Sigmoid colon (tissue), 7 donors: ENCODE data around the gene FAM50A. TPM values are rescaled to one million over a fixed set of nuclear protein-coding genes. Genes with fewer than 3 reads are reported as not detected.
A peak's percentile ranks its signal among the peaks of the same experiment; 100 is the strongest.

ENCODE experiments used
- DNase-seq: peaks from one replicate; pipeline ENCODE4 v3.0.0-alpha.2; 2019
- H3K27ac ChIP-seq, 4 donors: fragments of 200-600 bp; sonication (generic); one replicate each; pipeline ENCODE4 v1.5.1; 2016 to 2019; ENCODE audit warnings: mild to moderate bottlenecking in 1 of 4
- H3K27me3 ChIP-seq, 3 donors: fragments of 200-600 bp; sonication (generic); one replicate each; pipeline ENCODE4 v1.5.1; 2019; ENCODE audit warnings: mild to moderate bottlenecking in 1 of 3
- H3K36me3 ChIP-seq, 4 donors: fragments of 200-600 bp; sonication (generic); one replicate each; pipeline ENCODE4 v1.5.1; 2016 to 2019
- H3K4me1 ChIP-seq, 4 donors: fragments of 200-600 bp; sonication (generic); one replicate each; pipeline ENCODE4 v1.5.1; 2017 to 2019
- H3K4me3 ChIP-seq, 4 donors: fragments of 200-600 bp; sonication (generic); one replicate each; pipeline ENCODE4 v1.5.1; 2017 to 2019; ENCODE audit warnings: mild to moderate bottlenecking in 2 of 4, moderate library complexity in 1 of 4
- H3K9me3 ChIP-seq, 4 donors: fragments of 200-600 bp in 3 of 4; sonication (generic) in 3 of 4; one replicate each; pipeline versions ENCODE4 v1.5.1 to v1.6.1; 2013 to 2019
- EP300 ChIP-seq, 4 donors: sonication (generic); formaldehyde crosslinking; IDR thresholded peaks; one replicate each; pipeline ENCODE4 v1.6.1; 2017; ENCODE audit warnings: antibody characterized with exemption in 4 of 4
- POLR2A ChIP-seq, 2 donors: fragments of 450-650 bp; IDR thresholded peaks; one replicate each; pipeline ENCODE4 v1.6.1; 2016; ENCODE audit warnings: antibody characterized with exemption in 2 of 2, mild to moderate bottlenecking in 2 of 2, moderate library complexity in 2 of 2
- POLR2AphosphoS5 ChIP-seq, 4 donors: sonication (generic); formaldehyde crosslinking; IDR thresholded peaks; one replicate each; pipeline ENCODE4 v1.6.1; 2017; ENCODE audit warnings: antibody characterized with exemption in 4 of 4
- WGBS, 2 donors: extraction: QIAGEN DNeasy Blood & Tissue Kit; methylation state at CpG; one replicate each; pipeline ENCODE4 v1.1.7; 2013; 5-methylcytosine and 5-hydroxymethylcytosine counted together
- intact Hi-C: fragments of 100-400 bp; cut with DNase I; formaldehyde crosslinking; loops from one replicate; pipeline ENCODE4 v1.15.1; 2023
- polyA plus RNA-seq, 3 donors: library from polyadenylated mRNA; stranded (reverse); fragments of 200-250 nt; gene quantifications; one replicate each; pipeline ENCODE4 v1.2.3, GENCODE V29; 2013
- total RNA-seq, 4 donors: library from RNA; depleted of rRNA; stranded (reverse); fragments of >200 nt; gene quantifications; one replicate each; pipeline ENCODE4 v1.1.0, GENCODE V29; 2016
- TF ChIP-seq, protein P1 (sequence below), 4 experiments: fragments of 450-650 bp in 3 of 4; fragments of 200-600 bp in 1 of 4; IDR thresholded peaks; one replicate each; pipeline ENCODE4 v1.5.1; 2016 to 2019; ENCODE audit warnings: antibody characterized with exemption in 4 of 4, mild to moderate bottlenecking in 3 of 4, moderate library complexity in 2 of 4
- donor health status: healthy with polysubstance abuse.
- donor health status: Bipolar disorder and iron deficiency.
- donor health status: healthy.

The FAM50A gene
- total and polyA plus RNA-seq, 7 donors = 40.5 to 85.1 (median 61.9) TPM

GRCh38 chrX:154457491-154458115 is 13.7 kb downstream of the FAM50A start:
- no peak for DNase-seq
- intact Hi-C loops = loop anchor here (2.0 kb wide), 1 partner anchor 19 kb away; no protein-coding TSS in a partner anchor
- peaks cover 0 to 15% (median 11%) of the 10 kb centered on the region in 4 donors for H3K4me1 ChIP-seq
- H3K27me3 ChIP-seq = no peaks in the 10 kb centered on the region
- H3K27ac ChIP-seq = peak overlapping the region in 3 of 4 donors; percentile 72 to 76 (median 74)
- H3K36me3 ChIP-seq = peaks cover 0 to 4% (median 0%) of the 10 kb centered on the region in 4 donors
- no peaks in the 10 kb centered on the region for H3K9me3 ChIP-seq
- 1 to 3% methylated on average over 65 of the region's 65 CpGs for WGBS, 2 donors
- H3K4me3 ChIP-seq = peak overlapping the region; percentile 26 to 76 (median 63)
- TF ChIP-seq POLR2AphosphoS5 (IDR thresholded peaks at IDR 0.05) (no peak), EP300 (IDR thresholded peaks at IDR 0.05) (no peak), POLR2A (IDR thresholded peaks at IDR 0.05) (no peak)
- TF ChIP-seq, protein P1, sequence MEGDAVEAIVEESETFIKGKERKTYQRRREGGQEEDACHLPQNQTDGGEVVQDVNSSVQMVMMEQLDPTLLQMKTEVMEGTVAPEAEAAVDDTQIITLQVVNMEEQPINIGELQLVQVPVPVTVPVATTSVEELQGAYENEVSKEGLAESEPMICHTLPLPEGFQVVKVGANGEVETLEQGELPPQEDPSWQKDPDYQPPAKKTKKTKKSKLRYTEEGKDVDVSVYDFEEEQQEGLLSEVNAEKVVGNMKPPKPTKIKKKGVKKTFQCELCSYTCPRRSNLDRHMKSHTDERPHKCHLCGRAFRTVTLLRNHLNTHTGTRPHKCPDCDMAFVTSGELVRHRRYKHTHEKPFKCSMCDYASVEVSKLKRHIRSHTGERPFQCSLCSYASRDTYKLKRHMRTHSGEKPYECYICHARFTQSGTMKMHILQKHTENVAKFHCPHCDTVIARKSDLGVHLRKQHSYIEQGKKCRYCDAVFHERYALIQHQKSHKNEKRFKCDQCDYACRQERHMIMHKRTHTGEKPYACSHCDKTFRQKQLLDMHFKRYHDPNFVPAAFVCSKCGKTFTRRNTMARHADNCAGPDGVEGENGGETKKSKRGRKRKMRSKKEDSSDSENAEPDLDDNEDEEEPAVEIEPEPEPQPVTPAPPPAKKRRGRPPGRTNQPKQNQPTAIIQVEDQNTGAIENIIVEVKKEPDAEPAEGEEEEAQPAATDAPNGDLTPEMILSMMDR (IDR thresholded peaks at IDR 0.05) = no peak

DNA sequence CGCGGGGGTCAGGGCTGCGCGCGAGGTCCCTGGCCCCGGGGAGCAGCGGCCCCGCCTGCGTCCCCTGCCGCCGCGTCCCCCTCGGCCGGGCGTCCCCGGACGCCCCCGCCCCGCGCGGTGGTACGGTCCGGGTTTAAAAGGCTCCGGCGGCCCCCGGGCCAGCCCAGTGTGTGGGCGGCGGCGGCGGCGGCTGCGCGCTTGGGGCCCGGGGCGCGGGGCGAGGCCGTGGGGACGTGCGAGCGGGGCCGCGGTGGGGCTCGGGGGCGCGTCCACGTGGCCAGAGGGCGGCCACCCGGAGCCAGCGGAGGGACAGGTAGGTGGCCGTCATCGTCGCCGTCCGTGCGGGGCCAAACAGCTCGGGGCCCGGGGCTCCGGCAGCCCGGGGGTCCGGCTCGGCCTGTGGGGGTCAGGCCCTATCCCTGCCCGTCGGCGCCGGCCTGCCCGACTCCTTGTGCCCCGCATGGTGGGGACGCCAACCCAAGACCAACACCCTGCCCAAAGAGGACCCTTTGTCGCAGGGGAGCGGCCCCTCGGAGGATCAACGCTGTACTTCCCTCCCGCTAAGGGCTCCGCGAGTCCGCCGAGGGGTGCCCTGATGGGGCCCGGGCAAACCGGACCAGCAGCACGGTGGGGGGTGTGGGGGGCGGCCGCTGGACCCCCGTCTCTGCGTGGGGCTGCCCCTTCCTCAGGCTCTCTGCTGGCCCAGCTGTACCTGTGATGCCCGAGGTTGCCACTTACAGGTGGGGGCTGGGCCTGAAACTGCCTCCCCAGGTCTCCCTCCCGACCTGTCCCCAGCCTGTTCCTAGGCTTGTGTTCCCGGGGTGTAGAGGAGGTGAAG is 14.4 kb downstream of the FAM50A start, which contains the start of gene PLXNA3:
PLXNA3 (plus strand) TSS at position 166 of the 838 bp plus-strand sequence. CDS start 1,903 bp downstream, outside the sequence.
- intact Hi-C loops = loop anchor here (2.0 kb wide), 1 partner anchor 18 kb away; no protein-coding TSS in a partner anchor
- WGBS, 2 donors = 0% methylated on average over 88 of the region's 88 CpGs
- no peaks in the 10 kb centered on the region for H3K9me3 ChIP-seq

DNA sequence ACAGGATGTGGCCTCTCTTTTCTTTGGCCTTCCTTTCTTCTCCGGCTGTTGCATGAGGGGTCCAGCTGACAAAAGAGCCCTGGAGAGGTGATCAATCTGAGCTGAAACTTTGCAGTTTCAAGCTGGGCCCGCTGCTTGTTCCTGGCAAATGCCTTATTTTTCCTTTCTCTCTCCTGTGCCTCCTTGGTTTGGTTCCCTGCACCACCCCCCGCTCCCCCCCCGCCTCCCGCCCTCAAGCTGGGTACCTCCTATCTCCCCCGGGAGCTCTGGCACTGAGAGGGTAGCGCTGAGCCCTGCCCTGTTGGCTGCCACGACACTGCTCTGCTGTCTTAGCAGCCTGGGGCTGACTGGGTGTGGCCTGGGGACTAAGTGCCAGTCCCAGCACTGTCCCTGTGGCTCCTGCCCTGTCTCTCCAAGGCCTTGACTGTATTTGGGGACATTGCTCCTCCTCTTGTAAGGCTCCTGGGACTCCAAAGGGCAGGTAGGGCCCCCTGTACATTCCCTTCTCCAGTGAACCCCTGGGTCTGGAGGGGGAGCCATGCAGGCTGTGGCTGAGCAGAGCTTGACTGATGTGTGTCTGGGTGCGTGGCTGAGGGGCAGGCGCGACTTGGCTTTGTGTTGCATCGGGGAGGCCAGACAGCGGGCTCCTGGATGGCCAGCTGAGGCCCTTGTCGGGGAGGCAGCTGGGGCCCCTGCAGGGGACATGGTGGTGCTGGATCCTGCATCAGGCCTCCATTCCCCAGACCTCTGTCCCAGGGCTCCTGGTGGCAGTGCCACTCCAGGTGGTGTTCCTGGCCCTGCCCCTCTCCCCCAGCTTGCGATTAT is 15.2 kb downstream of the FAM50A start:
- 28 to 35% methylated on average over 15 of the region's 15 CpGs for whole genome bisulfite sequencing, 2 donors
- Histone ChIP-seq H3K9me3 (no peaks in the 10 kb centered on the region), H3K4me1 (peaks cover 0 to 15% (median 11%) of the 10 kb centered on the region in 4 donors), H3K4me3 (peak overlapping the region; percentile 43 to 76 (median 63)), H3K27ac (peak overlapping the region; percentile 66 to 76 (median 73)), H3K36me3 (peaks cover 0 to 8% (median 0%) of the 10 kb centered on the region in 4 donors), H3K27me3 (no peaks in the 10 kb centered on the region)
- intact Hi-C loops = loop anchor here (2.0 kb wide), 1 partner anchor 18 kb away; no protein-coding TSS in a partner anchor
- DNase-seq = no peak
- TF ChIP-seq POLR2AphosphoS5 (IDR thresholded peaks at IDR 0.05) (no peak), POLR2A (IDR thresholded peaks at IDR 0.05) (no peak)
- TF ChIP-seq, protein P1 (IDR thresholded peaks at IDR 0.05) = no peak

More for the DNA sequence above, 14.4 kb downstream of the FAM50A start, which contains the start of gene PLXNA3:
- peak within 1 kb of the TSS; percentile 66 to 76 (median 73) for H3K27ac ChIP-seq
- no peaks in the 10 kb centered on the region for H3K27me3 ChIP-seq
- H3K4me3 ChIP-seq = peak within 1 kb of the TSS; percentile 43 to 76 (median 63)
- no peak for DNase-seq
- peaks cover 0 to 15% (median 11%) of the 10 kb centered on the region in 4 donors for H3K4me1 ChIP-seq
- no peak for TF ChIP-seq POLR2A (IDR thresholded peaks at IDR 0.05)
- peak in 3 of 4 donors; percentile 26 to 45 (median 43) for TF ChIP-seq POLR2AphosphoS5 (IDR thresholded peaks at IDR 0.05)
- TF ChIP-seq, protein P1 (IDR thresholded peaks at IDR 0.05) = no peak
- H3K36me3 ChIP-seq = peaks cover 0 to 4% (median 0%) of the 10 kb centered on the region in 4 donors

- WGBS, 2 donors = 65 to 66% methylated on average over 14 of the region's 14 CpGs
- no peaks in the 10 kb centered on the region for H3K27me3 ChIP-seq
- H3K36me3 ChIP-seq = peaks cover 0 to 14% (median 0%) of the 10 kb centered on the region in 4 donors
- TF ChIP-seq EP300 (IDR thresholded peaks at IDR 0.05) = no peak
- TF ChIP-seq, protein P1 (IDR thresholded peaks at IDR 0.05) = no peak
- TF ChIP-seq POLR2AphosphoS5 (IDR thresholded peaks at IDR 0.05) = no peak
- TF ChIP-seq POLR2A (IDR thresholded peaks at IDR 0.05) = no peak
- intact Hi-C loops = loop anchor here (2.0 kb wide), 1 partner anchor 17 kb away; no protein-coding TSS in a partner anchor
- no peaks in the 10 kb centered on the region for H3K9me3 ChIP-seq
- DNase-seq = no peak
- peak overlapping the region in 3 of 4 donors; percentile 59 to 76 (median 67) for H3K4me3 ChIP-seq
- peaks cover 0 to 15% (median 11%) of the 10 kb centered on the region in 4 donors for H3K4me1 ChIP-seq
- peak overlapping the region in 3 of 4 donors; percentile 72 to 76 (median 74) for H3K27ac ChIP-seq
These were observed 15.9 kb downstream of the FAM50A start for GRCh38 chrX:154459832-154460231.
